Upper lobe of right lung (tissue), 1 donor: ENCODE measurements around the gene WAPL. TPM values are rescaled to one million over a fixed set of nuclear protein-coding genes. Genes with fewer than 3 reads are reported as not detected.

ENCODE experiments used
- ATAC-seq: fragments of 200-7000 bp; cut with Tn5 transposase; one replicate; pipeline ENCODE4 v1.9.1; 2020; ENCODE audit warnings: mild to moderate bottlenecking, moderate library complexity
- DNase-seq: peaks from one replicate; pipeline ENCODE4 v3.0.0-alpha.2; 2020
- H3K27ac ChIP-seq: fragments of 200-600 bp; one replicate; pipeline ENCODE4 v1.8.0; 2022
- H3K27me3 ChIP-seq: fragments of 200-600 bp; one replicate; pipeline ENCODE4 v1.8.0; 2022; ENCODE audit warnings: mild to moderate bottlenecking
- H3K36me3 ChIP-seq: fragments of 200-600 bp; one replicate; pipeline ENCODE4 v1.8.0; 2022
- H3K4me1 ChIP-seq: fragments of 200-600 bp; one replicate; pipeline ENCODE4 v1.8.0; 2022
- H3K4me3 ChIP-seq: fragments of 200-600 bp; one replicate; pipeline ENCODE4 v1.8.0; 2022; ENCODE audit warnings: mild to moderate bottlenecking
- H3K9me3 ChIP-seq: fragments of 200-600 bp; one replicate; pipeline ENCODE4 v1.8.0; 2022
- CTCF ChIP-seq: fragments of 200-600 bp; IDR thresholded peaks from one replicate; pipeline ENCODE4 v1.8.0; 2022; ENCODE audit warnings: antibody characterized with exemption
- intact Hi-C: fragments of 100-400 bp; cut with DNase I; formaldehyde crosslinking; loops from one replicate; pipeline ENCODE4 v1.11.0; 2022
- total RNA-seq: library from RNA; stranded (reverse); fragmentation: NEBNext Ultra II Directional; extraction: Animal tissue kit (Norgen Biotek cat#: 25700); gene quantifications from one replicate; pipeline ENCODE4 v1.2.1, GENCODE V29; 2021
- donor health status: DM: no; HTN: yes; CAD: no; lungs with severe emphysema.

Gene WAPL
- total RNA-seq, 1 donor from 2014 or later: 35.1 TPM

GRCh38 chr10:86419101-86419500, 102.5 kb downstream of the WAPL start:
- TF ChIP-seq CTCF: no peak
- Histone ChIP-seq H3K27me3 (peaks cover 7% of the 10 kb centered on the region), H3K4me3 (no peak overlapping the region), H3K36me3 (no peaks in the 10 kb centered on the region), H3K9me3 (no peaks in the 10 kb centered on the region), H3K4me1 (no peaks in the 10 kb centered on the region), H3K27ac (no peak overlapping the region)
- ATAC-seq: no peak
- DNase-seq: no peak
- intact Hi-C loops: no loop called here

- no peaks in the 10 kb centered on the region for H3K9me3 ChIP-seq
- H3K4me1 ChIP-seq: peaks cover 11% of the 10 kb centered on the region
- DNase-seq: no peak
- no peak for ATAC-seq
- H3K27ac ChIP-seq: no peak overlapping the region
- TF ChIP-seq CTCF: no peak
- peaks cover 7% of the 10 kb centered on the region for H3K27me3 ChIP-seq
- no peaks in the 10 kb centered on the region for H3K36me3 ChIP-seq
- H3K4me3 ChIP-seq: no peak overlapping the region
- intact Hi-C loops: no loop called here
These were observed 106.0 kb downstream of the WAPL start for GRCh38 chr10:86415583-86415982.

- Histone ChIP-seq H3K27ac (no peak overlapping the region), H3K27me3 (peaks cover 7% of the 10 kb centered on the region), H3K4me1 (peaks cover 13% of the 10 kb centered on the region), H3K36me3 (no peaks in the 10 kb centered on the region), H3K9me3 (no peaks in the 10 kb centered on the region), H3K4me3 (no peak overlapping the region)
- DNase-seq (no peak), ATAC-seq (no peak)
- no peak for TF ChIP-seq CTCF
- intact Hi-C loops: no loop called here
These were observed 106.5 kb downstream of the WAPL start for GRCh38 chr10:86415116-86415515.

- no peaks in the 10 kb centered on the region for H3K36me3 ChIP-seq
- H3K27me3 ChIP-seq: peaks cover 7% of the 10 kb centered on the region
- TF ChIP-seq CTCF: no peak
- H3K4me3 ChIP-seq: no peak overlapping the region
- ATAC-seq: peak; percentile 49
- peaks cover 13% of the 10 kb centered on the region for H3K4me1 ChIP-seq
- no peak overlapping the region for H3K27ac ChIP-seq
- DNase-seq: no peak
- intact Hi-C loops: no loop called here
- H3K9me3 ChIP-seq: no peaks in the 10 kb centered on the region
These were observed 108.4 kb downstream of the WAPL start for GRCh38 chr10:86413046-86413728.

GRCh38 chr10:86411852-86412560, 109.6 kb downstream of the WAPL start:
- Histone ChIP-seq H3K27ac (peak overlapping the region; percentile 51), H3K9me3 (no peaks in the 10 kb centered on the region), H3K36me3 (no peaks in the 10 kb centered on the region), H3K4me3 (no peak overlapping the region), H3K4me1 (peaks cover 13% of the 10 kb centered on the region), H3K27me3 (peaks cover 4% of the 10 kb centered on the region)
- DNase-seq (no peak), ATAC-seq (no peak)
- intact Hi-C loops: no loop called here
- no peak for TF ChIP-seq CTCF
